H7 (cell line): ENCODE measurements around the gene MPP2. TPM values are rescaled to one million over a fixed set of nuclear protein-coding genes. Genes with fewer than 3 reads are reported as not detected.
A peak's percentile ranks its signal among the peaks of the same experiment; 100 is the strongest.

Experiments used
- DNase-seq: peaks from one replicate; pipeline ENCODE4 v3.0.0; 2012
- H3K27me3 ChIP-seq: 2 replicates; pipeline ENCODE4 v1.6.0; 2011; ENCODE audit warnings: mild to moderate bottlenecking, low read length; ENCODE audit not compliant: control insufficient read depth, insufficient read depth
- H3K36me3 ChIP-seq: replicated peaks from 2 replicates; pipeline ENCODE4 v1.5.1; 2011; ENCODE audit warnings: low read length; ENCODE audit not compliant: control insufficient read depth, insufficient read depth
- H3K4me3 ChIP-seq: 2 replicates; pipeline ENCODE4 v1.5.1; 2011; ENCODE audit warnings: low read depth, mild to moderate bottlenecking, control low read depth, low read length, moderate library complexity; ENCODE audit not compliant: insufficient read depth
- total RNA-seq: library from RNA; depleted of rRNA; stranded (reverse); fragments of >200 nt; shearing (Covaris generic); gene quantifications from 2 replicates; pipeline ENCODE4 v1.2.3, GENCODE V29; 2014

Gene MPP2
- total RNA-seq, 1 experiment from 2014 or later, result 9.0 TPM

DNA sequence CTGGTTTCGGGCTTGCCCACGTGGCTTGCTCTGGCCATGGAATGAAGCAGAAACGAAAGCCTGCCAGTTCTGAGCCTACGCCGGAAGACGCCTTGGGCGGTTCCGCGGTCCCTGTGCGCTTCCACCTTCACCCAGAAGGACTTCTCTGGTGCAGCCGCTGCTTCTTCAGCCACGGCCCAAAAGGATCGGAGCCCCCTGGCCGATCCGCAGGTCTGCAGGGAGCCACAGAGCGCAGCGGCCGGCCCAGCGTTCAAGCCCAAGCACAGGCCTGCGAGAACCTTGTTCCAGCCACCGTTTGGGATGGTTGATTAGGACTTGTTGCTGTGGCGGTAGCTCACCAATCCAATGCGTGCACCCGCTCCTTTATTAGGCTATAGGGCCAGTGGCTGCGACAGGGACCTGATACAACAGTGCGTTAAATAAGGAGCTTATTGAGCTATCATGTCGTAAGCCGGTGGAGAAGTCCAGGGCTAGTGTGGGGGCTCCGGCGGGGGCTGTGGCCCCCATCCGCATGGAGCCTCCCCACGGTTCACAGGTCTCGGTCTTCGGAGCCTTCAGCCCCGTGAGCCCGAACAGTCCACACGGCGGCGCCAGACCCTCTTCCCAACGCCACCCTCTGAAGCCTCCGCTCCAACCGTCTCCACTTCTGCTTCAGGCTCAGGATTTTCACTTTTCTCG lies 10.2 kb upstream of the MPP2 start:
- H3K36me3 ChIP-seq, result no peaks in the 10 kb centered on the region
- peak overlapping the region; percentile 20; the same call in 1 of the 2 replicates for H3K4me3 ChIP-seq
- DNase-seq, result peak; percentile 86
- peaks cover 4% of the 10 kb centered on the region for H3K27me3 ChIP-seq

DNA sequence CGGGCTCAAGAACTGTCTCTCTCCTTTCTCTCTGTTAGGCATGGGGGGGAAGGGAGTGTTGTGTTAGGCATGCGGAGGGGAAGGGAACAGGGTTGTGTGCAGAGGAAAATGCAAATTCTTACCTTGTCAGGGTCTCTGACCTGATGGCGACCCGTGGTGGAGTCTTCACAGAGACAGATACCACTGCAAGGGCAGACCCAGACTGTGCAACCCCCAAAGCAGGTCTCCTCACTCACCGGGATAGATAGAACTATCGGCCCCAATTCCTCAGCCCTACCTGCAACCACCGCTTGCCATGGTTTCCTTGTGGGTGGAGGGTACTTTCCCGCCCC lies 9.6 kb upstream of the MPP2 start:
- Histone ChIP-seq H3K4me3 (peak overlapping the region; percentile 14; the same call in 1 of the 2 replicates), H3K36me3 (no peaks in the 10 kb centered on the region), H3K27me3 (peaks cover 4% of the 10 kb centered on the region)
- DNase-seq, result peak; percentile 30

DNA sequence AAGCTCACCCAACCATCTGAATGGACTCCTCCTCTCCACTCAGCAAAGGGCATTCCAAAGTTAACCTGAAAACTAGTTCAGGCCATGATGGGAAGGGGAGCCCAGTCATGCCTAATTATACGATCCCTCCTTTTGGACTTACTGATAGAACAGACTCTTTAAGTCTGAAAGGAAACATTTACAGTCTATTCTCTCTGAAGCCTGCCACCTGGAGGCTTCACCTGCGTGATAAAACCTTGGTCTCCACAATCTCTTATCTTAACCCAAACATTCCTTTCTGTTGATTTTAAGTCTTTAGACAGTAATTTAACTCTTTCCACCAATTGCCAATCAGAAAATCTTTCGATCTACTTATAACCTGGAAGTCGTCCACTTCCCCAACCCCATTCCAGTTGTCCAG lies 9.0 kb upstream of the MPP2 start:
- Histone ChIP-seq H3K36me3 (no peaks in the 10 kb centered on the region), H3K4me3 (no peak overlapping the region), H3K27me3 (peaks cover 4% of the 10 kb centered on the region)
- DNase-seq, result no peak

DNA sequence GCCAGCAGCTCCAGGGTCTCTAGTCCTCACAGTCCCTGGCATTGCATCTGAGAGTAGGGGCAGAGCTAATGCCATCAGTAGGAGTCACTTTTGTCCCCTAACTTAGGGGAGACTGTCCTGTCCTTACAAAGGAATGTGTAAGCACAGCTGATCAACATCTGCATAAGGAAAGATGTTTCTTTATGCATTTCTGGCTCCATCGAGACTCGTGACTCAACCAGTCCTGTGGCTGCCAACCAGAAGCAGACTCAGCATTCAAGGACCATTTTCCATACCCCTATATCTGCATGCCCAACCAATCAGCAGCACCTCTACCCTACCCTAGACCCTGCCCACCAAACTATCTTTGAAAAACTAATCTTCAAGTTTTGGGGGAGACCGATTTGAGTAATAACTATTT lies 8.2 kb upstream of the MPP2 start:
- no peak for DNase-seq
- Histone ChIP-seq H3K27me3 (peaks cover 4% of the 10 kb centered on the region), H3K36me3 (no peaks in the 10 kb centered on the region), H3K4me3 (no peak overlapping the region)

DNA sequence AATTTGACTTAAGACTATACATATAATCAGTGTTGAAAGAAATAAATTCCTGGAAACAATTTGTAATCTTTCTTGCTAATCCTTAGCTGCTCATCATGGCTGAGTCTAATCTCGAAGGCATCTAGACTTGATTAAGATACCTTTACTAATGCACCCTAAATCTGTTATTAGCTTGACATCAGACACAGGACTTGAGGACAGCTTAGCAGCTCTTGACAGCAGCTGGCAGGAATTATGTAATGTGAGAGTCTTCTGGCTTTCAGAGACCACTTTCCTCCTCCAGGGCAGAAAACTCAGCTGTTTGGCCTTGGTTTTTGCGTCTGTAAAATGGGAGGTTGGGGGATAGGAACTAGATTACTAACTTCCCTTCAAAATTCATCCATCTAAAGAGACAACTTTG lies 7.1 kb upstream of the MPP2 start:
- DNase-seq, result no peak
- Histone ChIP-seq H3K27me3 (peaks cover 6% of the 10 kb centered on the region), H3K36me3 (no peaks in the 10 kb centered on the region), H3K4me3 (no peak overlapping the region)

DNA sequence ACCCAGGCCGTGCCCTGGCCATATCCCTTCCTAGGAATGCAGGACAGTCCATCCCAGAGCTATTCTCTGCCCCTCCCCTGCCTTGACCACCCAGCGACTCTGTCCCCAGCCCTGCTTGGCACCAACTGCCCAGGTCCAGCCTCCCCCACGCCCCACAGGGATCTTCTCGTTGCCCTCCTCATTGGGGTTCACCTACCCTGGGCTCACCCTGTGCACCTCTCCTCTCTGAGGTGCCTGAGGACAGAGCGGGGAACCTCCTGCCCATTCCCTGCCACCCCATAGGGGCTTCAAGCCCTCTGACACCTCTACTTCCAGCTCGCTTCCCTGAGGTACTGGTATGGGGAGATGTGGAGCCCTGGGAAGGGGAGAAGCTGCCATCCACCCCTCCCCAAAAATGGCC lies 6.2 kb upstream of the MPP2 start:
- no peak for DNase-seq
- Histone ChIP-seq H3K36me3 (no peaks in the 10 kb centered on the region), H3K4me3 (no peak overlapping the region), H3K27me3 (peaks cover 12% of the 10 kb centered on the region)

DNA sequence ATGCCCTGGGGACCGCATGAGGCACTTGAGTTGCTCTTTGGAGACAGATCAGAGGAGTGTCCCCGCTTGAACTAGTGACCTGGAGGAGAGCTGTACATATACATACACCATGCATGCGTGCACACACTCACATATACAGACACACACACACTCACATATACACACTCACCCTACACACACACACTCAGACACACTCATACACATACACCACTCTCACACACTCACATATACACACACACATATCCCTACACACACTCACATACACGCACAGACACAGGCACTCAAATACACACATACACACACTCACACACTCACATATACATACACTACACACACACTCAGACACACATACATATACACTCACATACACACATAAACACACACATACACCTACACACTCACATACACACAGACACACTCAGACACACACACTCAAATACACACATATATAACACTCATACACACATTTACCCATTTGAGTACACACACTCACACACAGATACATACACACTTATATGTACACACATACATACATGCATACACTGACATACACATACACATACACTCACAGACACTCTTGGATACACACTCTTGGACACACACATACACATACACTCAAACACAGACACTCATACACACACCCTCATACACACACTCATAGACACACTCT lies 5.4 kb upstream of the MPP2 start:
- Histone ChIP-seq H3K27me3 (peaks cover 18% of the 10 kb centered on the region), H3K4me3 (no peak overlapping the region), H3K36me3 (no peaks in the 10 kb centered on the region)
- DNase-seq, result no peak

DNA sequence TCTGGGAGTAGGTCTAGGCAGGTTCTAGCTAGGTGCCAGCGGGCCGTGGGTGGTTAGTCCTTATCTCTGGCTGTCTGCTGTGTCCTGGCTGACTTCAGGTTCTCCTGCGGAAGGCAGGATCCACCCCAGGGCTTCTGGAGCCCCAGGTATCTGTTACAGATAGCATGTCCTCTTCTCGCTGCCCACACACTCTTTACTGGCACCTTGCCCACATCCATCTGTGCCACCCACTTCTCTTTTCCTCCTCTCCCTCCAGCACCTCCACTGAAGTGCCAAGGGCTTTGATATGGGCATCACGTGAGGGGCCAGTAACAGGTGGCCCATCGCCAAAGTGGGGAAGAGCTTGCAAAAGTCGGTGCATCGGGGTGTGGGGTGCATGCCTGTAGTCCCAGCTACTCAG lies 4.6 kb upstream of the MPP2 start:
- DNase-seq, result no peak
- Histone ChIP-seq H3K27me3 (peaks cover 15% of the 10 kb centered on the region), H3K4me3 (no peak overlapping the region), H3K36me3 (no peaks in the 10 kb centered on the region)

DNA sequence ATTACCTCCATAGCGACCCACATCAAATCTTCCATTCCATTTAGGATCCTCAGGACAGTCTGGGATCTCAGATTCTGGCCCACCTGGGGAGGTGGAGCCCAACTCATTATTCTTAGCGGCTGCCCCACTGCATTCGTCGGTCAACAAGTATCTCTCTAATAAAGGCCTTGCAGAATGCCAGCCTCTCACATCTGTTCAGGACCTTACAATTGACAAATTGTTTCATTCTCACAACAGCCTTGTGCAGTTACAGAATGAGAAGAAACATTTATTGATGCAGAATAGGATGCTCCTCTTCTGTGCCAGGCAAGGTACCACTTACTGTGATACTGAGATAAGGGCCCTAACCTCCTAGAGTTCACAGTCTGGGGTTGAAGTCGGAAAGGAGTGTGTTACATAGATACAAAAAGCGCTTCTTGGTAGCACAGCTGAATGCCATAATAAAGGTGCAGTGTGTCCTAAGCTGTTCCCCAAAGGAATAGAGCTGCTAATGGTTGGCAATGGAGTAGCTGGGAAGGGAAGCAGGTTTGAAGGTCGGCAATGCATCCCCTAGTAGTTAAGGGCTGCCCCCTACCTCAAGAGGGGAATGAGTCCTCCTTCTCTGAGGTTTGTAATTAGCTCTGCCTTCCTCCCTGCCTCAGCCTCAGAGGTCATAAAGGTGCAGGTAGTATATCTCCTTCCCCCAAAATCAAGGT lies 2.3 kb upstream of the MPP2 start:
- peaks cover 33% of the 10 kb centered on the region for H3K27me3 ChIP-seq
- H3K36me3 ChIP-seq, result no peaks in the 10 kb centered on the region
- no peak overlapping the region for H3K4me3 ChIP-seq
- DNase-seq, result no peak

DNA sequence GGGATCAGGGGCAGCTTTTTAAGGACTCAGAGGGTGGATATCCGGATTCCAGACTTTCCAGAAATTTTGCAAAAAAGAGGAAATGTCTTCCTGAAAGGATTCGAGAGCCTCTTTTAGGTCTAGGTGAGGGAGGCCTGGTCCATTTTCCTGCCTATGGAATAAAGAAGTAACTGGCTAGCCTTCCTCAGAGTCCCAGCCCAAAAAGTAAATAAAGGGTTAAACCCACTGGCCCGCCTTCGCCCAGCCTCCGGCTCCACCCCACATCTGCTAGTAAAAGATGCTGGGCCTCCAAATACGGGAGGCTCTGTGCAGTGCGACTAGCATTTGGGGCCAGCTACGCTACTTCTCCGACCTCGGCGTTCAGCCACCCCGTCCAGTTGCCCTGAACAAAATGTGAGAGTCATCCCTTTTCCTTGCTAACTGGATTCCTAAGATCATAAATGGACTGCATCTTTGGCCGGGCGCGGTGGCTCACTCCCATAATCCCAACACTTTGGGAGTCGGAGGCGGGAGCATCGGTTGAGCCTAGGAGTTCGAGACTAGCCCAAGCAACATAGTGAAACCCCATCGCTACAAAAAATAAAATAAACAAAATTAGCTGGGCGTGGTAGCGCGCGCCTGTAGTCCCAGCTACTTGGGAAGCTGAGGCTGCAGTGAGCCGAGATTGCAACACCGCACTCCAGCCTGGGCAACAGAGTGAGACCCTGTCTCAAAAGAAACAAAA lies 824 bp upstream of the MPP2 start:
- Histone ChIP-seq H3K36me3 (no peaks in the 10 kb centered on the region), H3K27me3 (peaks cover 41% of the 10 kb centered on the region), H3K4me3 (peak overlapping the region; percentile 64)
- DNase-seq, result peak; percentile 82

DNA sequence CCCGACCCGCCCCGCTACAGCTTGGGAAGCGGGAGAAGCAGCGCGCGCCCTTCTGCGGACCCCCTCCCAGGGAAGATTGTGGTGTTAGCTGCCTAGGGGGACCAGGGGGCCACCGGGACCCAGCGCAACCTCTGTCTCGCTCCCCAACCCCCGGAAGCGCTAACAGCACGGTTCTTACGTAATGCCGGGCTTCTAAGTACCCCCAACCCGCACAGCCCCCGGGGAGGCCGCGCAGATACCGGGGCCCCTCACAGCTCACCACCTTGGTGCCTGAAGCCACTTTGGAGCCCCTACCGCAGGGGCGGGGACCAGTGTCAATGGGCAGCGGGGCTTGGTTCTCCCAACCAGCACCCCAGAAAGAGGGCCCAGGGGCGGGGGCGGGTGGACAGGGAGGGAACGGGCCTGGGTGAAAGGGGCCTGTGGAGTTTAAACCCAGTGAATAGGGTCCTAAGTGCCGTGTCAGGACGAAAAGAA lies 348 bp downstream of the MPP2 start:
- DNase-seq, result no peak
- H3K4me3 ChIP-seq, result peak overlapping the region; percentile 64
- H3K36me3 ChIP-seq, result no peaks in the 10 kb centered on the region
- H3K27me3 ChIP-seq, result peaks cover 45% of the 10 kb centered on the region

DNA sequence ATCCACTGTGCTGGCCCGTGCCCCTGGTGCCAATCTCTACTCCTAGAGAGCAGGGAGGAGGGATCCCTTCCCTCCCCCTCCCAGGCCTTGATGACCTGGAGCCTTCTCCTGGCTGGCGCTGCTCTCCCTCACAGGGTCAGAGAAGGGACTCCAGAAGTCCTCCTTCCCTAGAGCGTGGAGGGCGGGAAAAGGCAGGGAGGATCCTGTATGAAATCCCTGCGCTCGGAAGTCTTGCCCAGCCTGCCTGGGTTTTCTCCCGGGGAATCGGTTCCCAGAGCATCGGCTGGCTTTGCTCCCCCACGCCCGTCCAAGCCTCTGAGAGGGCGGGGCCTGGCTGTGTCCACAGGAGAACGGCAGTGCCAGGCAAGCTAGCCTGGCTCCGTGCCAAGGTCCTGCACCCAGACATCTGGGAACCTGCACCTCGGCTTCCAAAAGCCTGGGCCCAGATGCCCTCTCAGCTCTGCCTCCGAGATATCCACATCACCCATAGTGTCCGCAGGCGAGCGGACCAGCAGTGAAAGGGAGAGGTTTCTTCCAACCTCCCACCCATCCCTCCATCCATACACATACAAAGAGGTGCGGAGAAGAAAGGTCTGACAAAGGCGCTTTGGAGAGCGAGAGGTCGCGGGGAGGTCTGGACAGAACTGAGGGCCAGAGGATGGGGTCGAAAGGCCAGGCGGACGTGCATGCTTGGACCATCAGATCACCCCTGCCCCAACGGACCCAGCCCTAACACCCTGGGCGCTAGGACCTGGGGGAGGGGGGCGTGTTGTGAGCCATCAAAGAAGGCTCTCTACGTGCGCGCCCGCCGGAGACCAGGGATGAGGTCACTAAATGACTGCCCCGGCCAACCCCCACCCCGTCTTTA lies 1.1 kb downstream of the MPP2 start:
- peaks cover 49% of the 10 kb centered on the region for H3K27me3 ChIP-seq
- peak overlapping the region; percentile 64 for H3K4me3 ChIP-seq
- DNase-seq, result peak; percentile 92
- H3K36me3 ChIP-seq, result no peaks in the 10 kb centered on the region

DNA sequence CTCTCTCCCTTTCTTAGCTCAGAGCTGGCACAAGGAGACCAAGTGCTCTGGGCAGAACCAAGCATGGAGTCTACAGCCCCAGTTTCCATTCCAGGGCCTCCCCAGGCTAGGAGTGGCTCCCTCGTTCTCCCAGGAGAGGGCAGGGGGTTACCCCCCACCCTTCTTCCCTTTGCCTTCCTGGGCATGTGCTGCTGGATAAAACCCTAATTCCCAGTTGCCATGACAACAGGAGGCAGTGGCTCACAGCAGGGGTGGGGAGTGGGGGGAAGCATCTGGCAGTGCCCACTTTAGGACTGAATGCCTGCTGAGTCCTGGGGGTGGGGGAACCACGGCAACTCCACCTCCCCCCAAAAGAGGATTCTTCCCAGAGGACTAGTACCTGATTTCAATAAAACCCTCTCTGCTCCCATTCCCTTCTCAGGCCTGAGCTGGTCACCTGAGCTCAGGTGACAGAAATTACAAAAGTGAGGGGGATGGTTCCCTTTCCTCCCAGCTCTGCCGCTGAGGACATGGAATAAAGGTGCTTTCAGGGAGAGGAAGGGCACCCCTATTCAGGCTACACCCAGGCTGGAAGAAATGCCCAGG lies 1.8 kb downstream of the MPP2 start:
- Histone ChIP-seq H3K27me3 (peaks cover 55% of the 10 kb centered on the region), H3K36me3 (no peaks in the 10 kb centered on the region), H3K4me3 (peak overlapping the region; percentile 64)
- peak; percentile 67 for DNase-seq
